Spleen (tissue), 11 donors: ENCODE results near the gene DDR2. TPM values are rescaled to one million over a fixed set of nuclear protein-coding genes. Genes with fewer than 3 reads are reported as not detected.
A peak's percentile ranks its signal among the peaks of the same experiment; 100 is the strongest.

Source experiments
- DNase-seq: peaks from one replicate; pipeline ENCODE4 v3.0.0-alpha.2; 2020
- H3K27ac ChIP-seq, 8 donors: fragments of 200-600 bp; sonication (generic) in 7 of 8; 1 replicate in 4 of 8; 2 replicates in 4 of 8; pipeline versions ENCODE4 v1.5.0 to v1.8.0; 2016 to 2021; ENCODE audit warnings: inconsistent platforms in 4 of 8, mild to moderate bottlenecking in 4 of 8, moderate library complexity in 1 of 8
- H3K27me3 ChIP-seq, 7 donors: fragments of 200-600 bp; sonication (generic) in 6 of 7; replicated peaks in 1 of 7; 1 replicate in 4 of 7; 2 replicates in 3 of 7; pipeline versions ENCODE4 v1.5.0 to v1.8.0; 2016 to 2021; ENCODE audit warnings: inconsistent platforms in 3 of 7, mild to moderate bottlenecking in 1 of 7
- H3K36me3 ChIP-seq, 6 donors: fragments of 200-600 bp; sonication (generic) in 5 of 6; 1 replicate in 4 of 6; 2 replicates in 2 of 6; pipeline versions ENCODE4 v1.5.0 to v1.8.0; 2016 to 2021; ENCODE audit warnings: inconsistent platforms in 2 of 6
- H3K4me1 ChIP-seq, 6 donors: fragments of 200-600 bp; sonication (generic) in 5 of 6; 1 replicate in 3 of 6; 2 replicates in 3 of 6; pipeline versions ENCODE4 v1.5.0 to v1.8.0; 2016 to 2021; ENCODE audit warnings: inconsistent platforms in 3 of 6
- H3K4me3 ChIP-seq, 8 donors: fragments of 200-600 bp; sonication (generic) in 7 of 8; 1 replicate in 4 of 8; 2 replicates in 4 of 8; pipeline versions ENCODE4 v1.5.0 to v1.8.0; 2016 to 2021; ENCODE audit warnings: inconsistent platforms in 4 of 8, mild to moderate bottlenecking in 4 of 8, moderate library complexity in 2 of 8
- H3K9me3 ChIP-seq, 8 donors: fragments of 200-600 bp; sonication (generic) in 7 of 8; 1 replicate in 4 of 8; 2 replicates in 4 of 8; pipeline versions ENCODE4 v1.5.0 to v1.8.0; 2016 to 2021; ENCODE audit warnings: inconsistent platforms in 4 of 8
- CTCF ChIP-seq, 11 experiments: fragments of 200-600 bp in 7 of 11; fragments of 450-650 bp in 4 of 11; sonication (generic) in 4 of 11; IDR thresholded peaks in 8 of 11; conservative IDR thresholded peaks in 3 of 11; 1 replicate in 7 of 11; 2 replicates in 4 of 11; pipeline versions ENCODE4 v1.4.0 to v1.8.0; 2016 to 2021; ENCODE audit warnings: antibody characterized with exemption in 11 of 11, inconsistent platforms in 4 of 11, mild to moderate bottlenecking in 1 of 11
- POLR2A ChIP-seq, 3 donors: fragments of 450-650 bp; IDR thresholded peaks; one replicate each; pipeline ENCODE4 v1.5.1; 2017; ENCODE audit warnings: antibody characterized with exemption in 3 of 3, mild to moderate bottlenecking in 1 of 3
- POLR2AphosphoS5 ChIP-seq, 3 donors: sonication (generic); formaldehyde crosslinking; IDR thresholded peaks; one replicate each; pipeline ENCODE4 v1.5.1; 2017; ENCODE audit warnings: antibody characterized with exemption in 3 of 3
- WGBS, 5 donors: extraction: QIAGEN DNeasy Blood & Tissue Kit in 3 of 5; methylation state at CpG; one replicate each; pipeline versions ENCODE4 v1.1.5 to v1.1.7; 2013 to 2018; 5-methylcytosine and 5-hydroxymethylcytosine counted together
- intact Hi-C: fragments of 100-400 bp; cut with DNase I; formaldehyde crosslinking; loops from one replicate; pipeline ENCODE4 v1.15.0; 2023; ENCODE audit warnings: low total_unique reads
- polyA plus RNA-seq, 3 donors: library from polyadenylated mRNA; stranded (reverse); fragments of 200-250 nt; gene quantifications; one replicate each; pipeline ENCODE4 v1.2.1, GENCODE V29; 2013
- total RNA-seq, 7 donors: library from RNA; depleted of rRNA in 3 of 7; stranded (reverse); fragments of >200 nt in 3 of 7; fragmentation: NEBNext Ultra II Directional in 4 of 7; extraction: Animal tissue kit (Norgen Biotek cat#: 25700) in 4 of 7; gene quantifications; one replicate each; pipeline versions ENCODE4 v1.1.0 to v1.2.1, GENCODE V29; 2016 to 2021
- donor health status: healthy with polysubstance abuse.
- donor health status: DM: no; HTN: no; CAD: no; lungs with moderate emphysema.
- donor health status: DM: no; HTN: no; CAD: no.
- donor health status: Bipolar disorder and iron deficiency.
- donor health status: healthy.
- donor health status: DM: no; HTN: no; CAD: no.
- donor health status: DM: yes; HTN: yes; CAD: no.

The DDR2 gene
- total and polyA plus RNA-seq, 10 donors = 1.1 to 20.8 (median 10.8) TPM

- H3K27ac ChIP-seq = peak overlapping the region in 1 of 8 donors; percentile 40
- intact Hi-C loops = no loop called here
- peaks cover 0 to 37% (median 13%) of the 10 kb centered on the region in 7 donors for H3K27me3 ChIP-seq
- no peaks in the 10 kb centered on the region for H3K9me3 ChIP-seq
- H3K36me3 ChIP-seq = no peaks in the 10 kb centered on the region
- no peak for DNase-seq
- WGBS, 5 donors = 7 to 9% (median 8%) methylated on average over 29 to 44 of the region's 44 CpGs
- peaks cover 3 to 13% (median 9%) of the 10 kb centered on the region in 6 donors for H3K4me1 ChIP-seq
- TF ChIP-seq POLR2A (IDR thresholded peaks at IDR 0.05) (no peak), CTCF (IDR thresholded peaks at IDR 0.05 in 8 of 11, conservative IDR thresholded peaks at IDR 0.05 in 3 of 11) (no peak), POLR2AphosphoS5 (IDR thresholded peaks at IDR 0.05) (no peak)
- H3K4me3 ChIP-seq = peak overlapping the region in 3 of 8 donors; percentile 10 to 50 (median 24)
These were observed 190.3 kb downstream of the DDR2 start for GRCh38 chr1:162822391-162823200.

GRCh38 chr1:162823231-162823630, 191.0 kb downstream of the DDR2 start:
- Histone ChIP-seq H3K27me3 (peaks cover 0 to 38% (median 13%) of the 10 kb centered on the region in 7 donors), H3K27ac (no peak overlapping the region), H3K4me1 (peaks cover 3 to 13% (median 9%) of the 10 kb centered on the region in 6 donors), H3K4me3 (no peak overlapping the region), H3K9me3 (no peaks in the 10 kb centered on the region), H3K36me3 (no peaks in the 10 kb centered on the region)
- intact Hi-C loops = no loop called here
- TF ChIP-seq POLR2A (IDR thresholded peaks at IDR 0.05) (no peak), POLR2AphosphoS5 (IDR thresholded peaks at IDR 0.05) (no peak), CTCF (IDR thresholded peaks at IDR 0.05 in 8 of 11, conservative IDR thresholded peaks at IDR 0.05 in 3 of 11) (no peak)
- WGBS, 5 donors = 76 to 89% (median 81%) methylated on average over 3 of the region's 3 CpGs
- DNase-seq = no peak

- WGBS, 5 donors = 63 to 80% (median 64%) methylated on average over 2 of the region's 2 CpGs
- TF ChIP-seq CTCF (IDR thresholded peaks at IDR 0.05 in 8 of 11, conservative IDR thresholded peaks at IDR 0.05 in 3 of 11) = no peak
- no peak for TF ChIP-seq POLR2A (IDR thresholded peaks at IDR 0.05)
- no peak for TF ChIP-seq POLR2AphosphoS5 (IDR thresholded peaks at IDR 0.05)
- intact Hi-C loops = no loop called here
These were observed 191.7 kb downstream of the DDR2 start for GRCh38 chr1:162823771-162824525.

GRCh38 chr1:162829268-162829667, 197.0 kb downstream of the DDR2 start:
- no peaks in the 10 kb centered on the region for H3K36me3 ChIP-seq
- no peak for TF ChIP-seq POLR2A (IDR thresholded peaks at IDR 0.05)
- TF ChIP-seq CTCF (IDR thresholded peaks at IDR 0.05 in 8 of 11, conservative IDR thresholded peaks at IDR 0.05 in 3 of 11) = no peak
- TF ChIP-seq POLR2AphosphoS5 (IDR thresholded peaks at IDR 0.05) = no peak
- intact Hi-C loops = no loop called here
- peaks cover 0 to 18% (median 0%) of the 10 kb centered on the region in 7 donors for H3K27me3 ChIP-seq
- no peaks in the 10 kb centered on the region for H3K9me3 ChIP-seq
- WGBS, 5 donors = 90 to 96% (median 93%) methylated on average over 1 of the region's 1 CpG
- no peaks in the 10 kb centered on the region for H3K4me1 ChIP-seq
- no peak overlapping the region for H3K27ac ChIP-seq
- DNase-seq = no peak
- no peak overlapping the region for H3K4me3 ChIP-seq

More at GRCh38 chr1:162823771-162824525, 191.7 kb downstream of the DDR2 start:
- no peak overlapping the region for H3K4me3 ChIP-seq
- no peaks in the 10 kb centered on the region for H3K9me3 ChIP-seq
- peaks cover 3 to 13% (median 9%) of the 10 kb centered on the region in 6 donors for H3K4me1 ChIP-seq
- H3K27ac ChIP-seq = no peak overlapping the region
- H3K27me3 ChIP-seq = peaks cover 0 to 38% (median 13%) of the 10 kb centered on the region in 7 donors
- DNase-seq = no peak
- H3K36me3 ChIP-seq = no peaks in the 10 kb centered on the region
